HL-60 (cell line): ENCODE measurements around the gene GCK.

Experiments
- POLR2AphosphoS5 ChIP-seq: IDR thresholded peaks from 2 replicates; pipeline ENCODE4 v1.6.1; 2012; ENCODE audit warnings: low read depth
- TF ChIP-seq, protein P1 (sequence below): IDR thresholded peaks from one replicate; pipeline ENCODE4 v1.5.1; 2011; ENCODE audit warnings: low read length, control low read depth, inconsistent platforms; ENCODE audit not compliant: insufficient read depth
- TF ChIP-seq, protein P2 (sequence below): IDR thresholded peaks from 2 replicates; pipeline ENCODE4 v1.6.1; 2012; ENCODE audit warnings: low read depth; ENCODE audit not compliant: insufficient replicate concordance

DNA sequence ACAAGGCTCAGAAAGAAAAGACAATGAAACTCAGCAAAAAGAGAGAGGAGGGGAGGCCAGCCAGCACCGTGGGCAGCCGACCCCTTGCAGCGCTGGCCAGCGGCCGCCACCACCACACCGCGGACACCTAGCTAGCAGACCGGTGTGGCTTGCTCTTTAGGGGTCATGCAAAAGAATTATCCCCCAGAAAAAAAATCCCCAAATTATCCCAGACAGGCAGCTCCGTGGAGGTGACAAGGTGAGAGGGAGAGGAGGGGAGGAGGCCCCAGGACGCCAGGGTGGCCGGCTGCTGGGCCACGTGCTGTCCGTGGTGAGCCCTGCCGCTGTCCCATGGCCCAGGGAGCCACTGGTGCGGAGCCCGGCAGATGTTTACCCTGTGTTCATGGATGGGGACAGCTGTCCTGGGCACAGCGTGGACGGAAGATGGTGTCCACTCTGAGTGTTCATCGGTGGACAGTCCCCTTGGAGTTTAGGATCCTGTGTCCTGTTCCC is 28.0 kb upstream of the GCK start:
- TF ChIP-seq, protein P1, sequence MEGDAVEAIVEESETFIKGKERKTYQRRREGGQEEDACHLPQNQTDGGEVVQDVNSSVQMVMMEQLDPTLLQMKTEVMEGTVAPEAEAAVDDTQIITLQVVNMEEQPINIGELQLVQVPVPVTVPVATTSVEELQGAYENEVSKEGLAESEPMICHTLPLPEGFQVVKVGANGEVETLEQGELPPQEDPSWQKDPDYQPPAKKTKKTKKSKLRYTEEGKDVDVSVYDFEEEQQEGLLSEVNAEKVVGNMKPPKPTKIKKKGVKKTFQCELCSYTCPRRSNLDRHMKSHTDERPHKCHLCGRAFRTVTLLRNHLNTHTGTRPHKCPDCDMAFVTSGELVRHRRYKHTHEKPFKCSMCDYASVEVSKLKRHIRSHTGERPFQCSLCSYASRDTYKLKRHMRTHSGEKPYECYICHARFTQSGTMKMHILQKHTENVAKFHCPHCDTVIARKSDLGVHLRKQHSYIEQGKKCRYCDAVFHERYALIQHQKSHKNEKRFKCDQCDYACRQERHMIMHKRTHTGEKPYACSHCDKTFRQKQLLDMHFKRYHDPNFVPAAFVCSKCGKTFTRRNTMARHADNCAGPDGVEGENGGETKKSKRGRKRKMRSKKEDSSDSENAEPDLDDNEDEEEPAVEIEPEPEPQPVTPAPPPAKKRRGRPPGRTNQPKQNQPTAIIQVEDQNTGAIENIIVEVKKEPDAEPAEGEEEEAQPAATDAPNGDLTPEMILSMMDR = no peak
- TF ChIP-seq POLR2AphosphoS5 = no peak
- TF ChIP-seq, protein P2, sequence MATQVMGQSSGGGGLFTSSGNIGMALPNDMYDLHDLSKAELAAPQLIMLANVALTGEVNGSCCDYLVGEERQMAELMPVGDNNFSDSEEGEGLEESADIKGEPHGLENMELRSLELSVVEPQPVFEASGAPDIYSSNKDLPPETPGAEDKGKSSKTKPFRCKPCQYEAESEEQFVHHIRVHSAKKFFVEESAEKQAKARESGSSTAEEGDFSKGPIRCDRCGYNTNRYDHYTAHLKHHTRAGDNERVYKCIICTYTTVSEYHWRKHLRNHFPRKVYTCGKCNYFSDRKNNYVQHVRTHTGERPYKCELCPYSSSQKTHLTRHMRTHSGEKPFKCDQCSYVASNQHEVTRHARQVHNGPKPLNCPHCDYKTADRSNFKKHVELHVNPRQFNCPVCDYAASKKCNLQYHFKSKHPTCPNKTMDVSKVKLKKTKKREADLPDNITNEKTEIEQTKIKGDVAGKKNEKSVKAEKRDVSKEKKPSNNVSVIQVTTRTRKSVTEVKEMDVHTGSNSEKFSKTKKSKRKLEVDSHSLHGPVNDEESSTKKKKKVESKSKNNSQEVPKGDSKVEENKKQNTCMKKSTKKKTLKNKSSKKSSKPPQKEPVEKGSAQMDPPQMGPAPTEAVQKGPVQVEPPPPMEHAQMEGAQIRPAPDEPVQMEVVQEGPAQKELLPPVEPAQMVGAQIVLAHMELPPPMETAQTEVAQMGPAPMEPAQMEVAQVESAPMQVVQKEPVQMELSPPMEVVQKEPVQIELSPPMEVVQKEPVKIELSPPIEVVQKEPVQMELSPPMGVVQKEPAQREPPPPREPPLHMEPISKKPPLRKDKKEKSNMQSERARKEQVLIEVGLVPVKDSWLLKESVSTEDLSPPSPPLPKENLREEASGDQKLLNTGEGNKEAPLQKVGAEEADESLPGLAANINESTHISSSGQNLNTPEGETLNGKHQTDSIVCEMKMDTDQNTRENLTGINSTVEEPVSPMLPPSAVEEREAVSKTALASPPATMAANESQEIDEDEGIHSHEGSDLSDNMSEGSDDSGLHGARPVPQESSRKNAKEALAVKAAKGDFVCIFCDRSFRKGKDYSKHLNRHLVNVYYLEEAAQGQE = no peak
